GM21619 (cell line): Measurements from ENCODE around the gene MXRA7.
"Not testable (repeated sequence)": the region's sequence is repeated elsewhere in the genome, so short reads cannot be mapped to it uniquely, and the experiment has no call there.

Experiments
- ATAC-seq: cut with Tn5 transposase; IDR thresholded peaks from one replicate; pipeline ENCODE4 v1.9.1; 2021; ENCODE audit not compliant: unreplicated experiment

The MXRA7 gene

DNA sequence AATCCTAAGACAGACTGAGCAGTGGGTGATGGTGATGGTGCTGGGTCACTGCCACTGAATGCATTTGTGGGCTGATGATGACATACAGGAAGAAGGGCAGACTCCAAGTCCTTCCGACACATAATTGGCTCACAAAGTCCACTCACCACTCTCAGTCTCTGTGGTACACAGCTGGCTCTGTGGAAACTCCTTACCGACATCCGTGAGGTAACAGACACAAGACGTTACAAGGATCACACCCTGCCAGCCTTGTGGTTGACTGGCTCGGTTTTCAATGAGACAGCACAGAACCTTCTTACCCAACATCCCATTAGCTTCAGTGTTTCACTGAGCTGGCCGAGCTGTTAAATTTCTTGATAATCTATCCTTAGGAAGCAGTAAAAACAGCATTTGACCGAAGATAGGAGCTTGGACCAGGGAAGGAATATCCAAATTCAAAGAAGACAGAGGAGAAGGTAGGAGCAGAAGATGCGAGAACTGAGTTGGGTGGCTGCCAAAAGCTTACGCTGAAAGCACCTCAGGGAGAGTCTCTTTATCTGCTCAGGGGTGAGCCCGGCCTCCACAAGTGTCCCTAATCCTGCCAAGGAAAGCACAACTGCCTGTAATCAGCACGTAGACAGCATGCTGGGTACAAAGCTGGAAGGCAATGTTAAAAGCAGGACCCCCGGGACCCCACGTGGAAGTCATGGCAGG, 5.5 kb upstream of the MXRA7 start:
- ATAC-seq, result no peak

- no peak for ATAC-seq
Measured at GRCh38 chr17:76715496-76715830, 4.7 kb upstream of the MXRA7 start.

DNA sequence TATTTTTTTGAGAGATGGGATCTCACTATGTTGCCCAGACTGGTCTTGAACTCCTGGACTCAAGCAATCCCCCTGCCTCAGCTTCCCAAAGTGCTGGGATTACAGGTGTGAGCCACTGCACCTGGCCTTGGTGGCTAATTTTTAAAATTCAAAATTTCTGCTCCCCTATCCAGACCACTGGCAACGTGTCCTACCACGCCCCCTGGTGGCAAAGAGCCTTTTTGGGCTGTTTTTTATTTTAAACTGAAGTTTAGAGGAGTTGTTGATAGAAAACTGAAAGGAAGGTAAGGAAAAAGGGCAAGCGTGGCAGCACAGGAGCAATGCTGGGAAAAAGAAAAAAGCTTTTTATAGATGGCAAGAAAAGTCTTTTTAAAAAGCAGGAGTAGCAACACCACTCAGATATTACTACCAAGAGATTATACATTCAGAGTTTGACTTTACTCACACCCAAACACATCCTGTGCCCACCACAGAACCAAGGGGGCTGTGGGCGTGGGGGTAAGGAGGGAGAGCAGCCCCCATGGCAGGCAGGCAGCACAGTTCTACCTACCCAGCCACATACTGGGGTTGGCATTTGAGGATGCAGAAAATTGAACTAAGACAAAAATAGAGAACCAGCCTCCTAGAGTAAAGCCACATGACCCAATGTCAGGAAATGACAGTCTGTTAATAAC, 4.2 kb upstream of the MXRA7 start:
- no peak for ATAC-seq

DNA sequence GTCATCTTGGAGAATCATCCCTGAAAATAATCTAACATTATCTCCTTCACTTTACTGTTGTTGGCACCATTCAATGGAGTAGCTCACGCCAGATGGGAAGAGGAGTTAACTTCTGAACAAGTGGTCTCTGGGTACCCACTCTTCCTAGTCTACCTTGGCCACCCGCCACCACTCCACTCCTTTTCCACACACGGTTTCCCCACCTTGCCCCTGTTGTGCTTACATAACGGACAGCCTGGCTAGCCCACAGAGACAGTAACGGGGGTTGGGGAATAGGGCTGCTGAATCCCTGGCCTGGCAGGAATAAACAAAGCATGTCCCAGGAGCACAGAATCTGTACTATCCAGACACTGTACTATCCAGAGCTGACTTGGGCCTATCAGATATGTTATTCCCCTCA, 3.6 kb upstream of the MXRA7 start:
- no peak for ATAC-seq

GRCh38 chr17:76713765-76714164, 3.0 kb upstream of the MXRA7 start:
- ATAC-seq, result no peak

DNA sequence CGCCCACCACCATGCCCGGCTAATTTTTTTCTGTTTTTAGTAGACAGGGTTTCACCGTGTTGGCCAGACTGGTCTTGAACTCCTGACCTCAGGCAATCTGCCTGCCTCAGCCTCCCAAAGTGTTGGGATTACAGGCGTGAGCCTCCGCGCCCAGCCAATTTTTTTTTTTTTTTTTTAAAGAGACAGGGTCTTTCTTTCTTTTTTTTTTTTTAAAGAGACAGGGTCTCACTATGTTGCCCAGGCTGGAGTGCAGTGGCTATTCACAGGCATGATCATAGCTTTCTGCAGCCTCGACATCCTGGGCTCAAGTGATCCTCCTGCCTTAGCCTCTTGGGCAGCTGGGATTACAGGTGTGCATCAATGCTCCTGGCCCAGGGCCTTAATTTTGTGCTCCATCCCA, 1.6 kb upstream of the MXRA7 start:
- ATAC-seq, result not testable (repeated sequence)

DNA sequence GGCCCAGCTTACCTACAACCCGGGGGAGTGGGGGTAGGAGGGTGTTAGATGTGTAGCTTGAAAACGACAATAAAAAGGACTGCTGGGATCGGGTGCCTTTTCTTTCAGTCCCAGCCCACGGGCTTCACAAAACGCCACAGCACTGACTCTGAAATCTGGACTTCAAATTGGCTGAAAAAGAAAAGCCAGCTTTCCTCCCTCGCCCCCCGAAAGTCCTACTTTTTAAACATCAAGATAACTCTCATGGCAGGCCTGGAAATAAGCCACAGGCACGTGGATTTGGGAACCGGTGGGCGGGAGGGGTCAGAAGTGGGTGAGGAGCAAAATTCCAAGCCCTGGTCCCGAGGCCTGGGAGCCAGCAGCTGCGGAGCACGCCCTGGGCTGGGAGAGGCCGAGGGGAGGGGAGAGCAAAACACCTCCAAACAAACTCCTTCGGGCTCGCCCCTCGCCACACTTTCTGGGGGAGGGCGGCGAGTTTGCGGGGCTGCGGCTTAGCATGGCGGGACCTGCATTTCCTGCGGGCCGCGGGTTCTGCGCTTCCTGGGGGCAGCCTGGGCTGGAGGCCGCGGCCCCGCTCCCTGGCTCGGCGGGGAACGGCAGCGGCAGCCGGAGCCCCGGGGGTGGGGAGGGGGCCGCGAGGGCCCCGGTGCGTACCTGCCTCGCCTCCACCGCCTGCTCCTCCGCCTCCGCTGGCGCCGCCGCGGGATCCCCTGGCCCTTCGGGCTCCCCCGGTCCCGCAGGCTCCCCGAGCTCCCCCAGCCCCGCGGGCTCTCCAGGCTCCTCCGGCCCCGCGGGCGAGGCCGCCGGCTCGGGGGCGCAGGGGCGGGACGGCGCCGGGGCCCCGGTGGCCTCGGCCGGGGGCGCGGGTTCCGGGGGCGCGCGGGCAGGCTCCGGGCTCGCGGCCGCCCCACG, 558 bp downstream of the MXRA7 start:
- not testable (repeated sequence) for ATAC-seq

GRCh38 chr17:76709077-76709950, 1.5 kb downstream of the MXRA7 start:
- ATAC-seq, result no peak

DNA sequence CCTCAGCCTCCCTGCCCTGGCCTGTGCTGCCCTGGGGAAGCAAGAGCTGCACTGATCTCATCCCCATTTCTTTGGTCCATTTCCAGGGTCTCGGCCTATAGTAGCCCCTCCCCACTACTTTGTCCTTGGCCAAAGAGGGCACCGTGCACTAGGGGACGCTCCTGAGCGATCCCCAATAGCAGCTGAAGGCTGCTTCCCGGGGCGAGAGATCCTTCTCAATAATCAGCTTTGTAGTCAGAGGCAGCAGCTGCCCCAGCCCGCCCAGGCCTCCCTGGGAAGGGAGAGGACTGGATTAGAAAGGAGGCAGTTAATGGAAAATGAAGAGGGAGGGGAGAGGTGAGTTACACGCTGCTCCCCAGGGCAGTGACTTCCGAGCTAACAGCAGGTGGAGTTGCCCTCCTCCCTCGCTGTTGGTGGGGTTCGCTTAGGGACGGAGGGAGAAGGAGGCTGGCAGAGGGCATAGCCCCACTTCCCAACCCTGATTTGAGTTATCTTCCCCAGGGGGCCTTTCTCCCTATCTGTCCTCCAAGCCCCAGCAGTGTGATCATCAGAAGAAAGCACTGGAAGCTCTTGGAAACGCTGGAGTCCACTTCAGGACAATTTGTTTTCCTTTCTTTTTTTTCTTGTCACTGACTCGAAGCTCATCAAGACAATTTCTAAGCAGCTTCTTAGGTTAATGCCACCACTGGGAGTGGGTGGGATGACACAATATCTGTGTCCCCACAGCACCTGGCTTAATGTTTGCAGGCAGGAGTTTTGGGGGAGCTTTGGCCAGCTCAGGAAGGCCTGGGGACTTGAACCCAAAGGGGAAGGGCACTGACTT, 2.6 kb downstream of the MXRA7 start:
- ATAC-seq, result no peak

DNA sequence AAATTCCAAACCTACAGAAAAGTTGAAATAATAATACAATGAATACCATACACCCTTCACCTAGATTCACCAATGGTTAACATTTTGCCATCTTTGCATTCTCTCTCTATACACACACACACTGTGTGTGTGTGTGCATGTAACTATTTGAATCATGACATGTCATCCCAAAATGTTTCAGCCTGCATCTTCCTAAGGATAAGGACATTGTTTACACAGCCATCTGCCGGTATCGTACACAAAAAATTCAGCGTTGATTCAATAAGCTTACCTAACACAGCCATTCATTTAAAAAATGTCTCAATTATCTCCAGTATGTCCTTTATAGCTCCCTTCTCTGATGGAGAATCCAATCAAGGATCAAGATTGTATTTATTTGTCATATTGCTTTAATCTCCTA, 3.9 kb downstream of the MXRA7 start:
- ATAC-seq, result no peak

- no peak for ATAC-seq
Measured at GRCh38 chr17:76704805-76705204, 6.0 kb downstream of the MXRA7 start.

DNA sequence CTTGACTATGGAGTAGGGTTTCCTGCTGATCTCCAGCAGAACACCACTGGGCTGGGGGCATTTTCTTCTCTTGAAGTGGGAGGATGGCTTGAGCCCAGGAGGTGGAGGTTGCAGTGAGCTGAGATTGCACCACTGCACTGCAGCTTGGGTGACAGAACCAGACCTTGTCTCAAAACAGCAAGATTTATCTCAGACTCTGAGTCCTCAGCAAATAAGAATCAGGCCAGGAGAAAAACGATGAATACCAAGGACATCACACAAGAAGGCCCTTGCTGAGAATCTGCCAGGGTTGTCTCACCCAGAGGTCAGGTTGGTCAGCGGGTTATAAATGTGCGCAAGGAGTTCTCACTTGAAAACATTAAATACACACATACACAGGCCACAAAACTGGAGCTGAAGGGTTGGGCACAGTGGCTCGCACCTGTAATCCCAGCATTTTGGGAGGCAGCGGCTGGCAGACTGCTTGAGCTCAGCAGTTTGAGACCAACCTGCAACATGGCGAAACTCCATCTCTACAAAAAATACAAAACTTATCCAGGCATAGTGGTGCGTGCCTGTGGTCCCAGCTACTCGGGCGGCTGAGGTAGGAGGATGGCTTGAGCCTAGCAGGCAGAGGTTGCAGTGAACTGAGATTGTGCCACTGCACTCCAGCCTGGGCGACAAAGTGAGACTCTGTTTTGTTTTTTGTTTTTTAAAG, 7.7 kb downstream of the MXRA7 start:
- ATAC-seq, result no peak

DNA sequence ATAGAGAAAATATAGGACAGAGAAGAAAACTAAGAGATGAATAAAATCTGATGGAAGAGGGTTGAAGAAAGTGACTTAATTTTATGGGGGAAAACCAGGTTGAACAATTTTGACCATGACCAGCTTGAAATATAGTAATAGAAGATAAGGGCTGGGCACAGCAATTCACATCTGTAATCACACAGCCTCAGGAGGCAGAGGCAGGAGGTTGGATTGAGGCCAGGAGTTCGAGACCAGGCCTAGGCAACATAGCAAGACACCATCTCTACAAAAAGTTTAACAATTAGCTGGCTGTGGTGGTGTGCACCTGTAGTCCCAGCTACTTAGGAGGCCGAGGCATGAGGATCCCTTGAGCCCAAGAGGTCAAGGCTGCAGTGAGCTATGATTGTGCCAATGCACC, 8.7 kb downstream of the MXRA7 start:
- ATAC-seq, result no peak

- no peak for ATAC-seq
Measured at GRCh38 chr17:76701471-76701967, 9.2 kb downstream of the MXRA7 start.

GRCh38 chr17:76700617-76701470, 9.9 kb downstream of the MXRA7 start:
- no peak for ATAC-seq

GRCh38 chr17:76700270-76700616, 10.5 kb downstream of the MXRA7 start:
- ATAC-seq, result no peak

DNA sequence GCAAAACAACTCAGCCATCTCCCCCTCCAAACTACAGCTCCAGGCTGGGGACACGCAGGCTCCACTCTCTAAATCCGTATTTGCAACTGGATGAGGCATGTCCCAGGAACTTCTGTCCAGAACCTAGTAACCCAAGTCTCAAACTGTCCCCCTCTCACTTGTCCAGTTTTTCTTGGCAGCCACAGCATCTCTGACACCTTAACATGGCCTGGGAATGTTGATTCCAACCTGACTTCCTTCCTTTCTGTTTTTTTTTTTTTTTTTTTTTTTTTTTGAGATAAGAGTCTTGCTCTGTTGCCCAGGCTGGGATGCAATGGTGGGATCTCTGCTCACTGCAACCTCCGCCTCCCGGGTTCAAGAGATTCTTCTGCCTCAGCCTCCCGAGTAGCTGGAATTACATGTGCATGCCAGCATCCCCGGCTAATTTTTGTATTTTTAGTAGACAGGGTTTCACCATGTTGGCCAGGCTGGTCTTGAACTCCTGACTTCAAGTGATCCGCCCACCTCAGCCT, 12.2 kb downstream of the MXRA7 start:
- ATAC-seq, result not testable (repeated sequence)
